ENCODE data around the gene NPRL2. TPM values are rescaled to one million over a fixed set of nuclear protein-coding genes. Genes with fewer than 3 reads are reported as not detected.
A peak's percentile ranks its signal among the peaks of the same experiment; 100 is the strongest.

The NPRL2 gene
- total and polyA plus RNA-seq, 2 of the 13 experiments (the other 11 are each of a cell fraction or from before 2014, with no cell fraction given), result 30.6 to 51.4 TPM

DNA sequence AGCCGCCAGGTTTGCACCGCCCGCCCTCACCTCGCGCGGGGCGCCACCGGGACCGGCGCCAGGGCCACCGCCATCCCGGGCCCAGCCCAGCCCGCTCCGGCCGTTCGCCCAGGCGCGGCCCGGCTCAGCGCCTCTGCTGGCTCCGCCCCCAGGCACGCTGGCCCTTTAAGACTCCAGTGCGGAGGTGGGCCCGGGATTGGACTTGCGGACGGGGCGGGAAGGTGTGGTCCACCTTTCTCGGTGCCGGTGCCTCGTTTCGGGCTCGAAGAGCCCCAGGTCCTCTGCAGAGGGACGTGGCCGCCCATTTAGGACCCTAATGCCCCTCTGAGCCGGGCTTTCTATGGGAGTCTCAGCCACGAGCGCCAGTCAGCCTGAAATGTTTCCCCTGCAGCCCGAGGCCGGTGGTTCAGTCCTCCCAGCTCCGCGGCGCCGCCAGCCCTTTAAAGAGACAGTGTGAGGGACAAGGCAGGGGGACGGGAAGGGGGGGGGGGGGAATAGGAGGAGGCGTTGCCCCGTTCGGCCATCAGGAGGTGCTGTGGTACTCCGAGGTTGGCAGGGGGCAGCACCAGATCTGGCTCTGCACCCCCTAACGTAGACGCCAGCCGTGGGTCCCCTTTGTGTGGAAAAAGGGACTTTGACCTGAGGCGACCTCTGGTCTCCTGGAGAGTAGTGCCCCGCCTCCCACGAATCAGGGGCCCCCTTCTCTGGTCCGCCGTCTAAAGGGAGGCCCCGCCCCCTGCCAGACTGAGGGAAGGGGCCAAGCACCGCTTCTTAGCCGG, 29.1 kb downstream of the NPRL2 start (continued):
- TF ChIP-seq PRDM10 (CRISPR knock-in tag; IDR thresholded peaks at IDR 0.05; ENCODE audit: low read depth) (peak; percentile 98), ZNF572 (CRISPR knock-in tag; IDR thresholded peaks at IDR 0.05) (no peak), CBX2 (IDR thresholded peaks at IDR 0.05; ENCODE audit: low read depth, low read length) (no peak), CBX2 (CRISPR knock-in tag; IDR thresholded peaks at IDR 0.05; ENCODE audit: low read depth) (no peak), ZNF274 (CRISPR knock-in tag; IDR thresholded peaks at IDR 0.05) (0 out of 2 replicates have a peak, but pooled peaks have one; percentile 26), ZFAT (CRISPR knock-in tag; conservative IDR thresholded peaks at IDR 0.05) (no peak), ZMYM3 (CRISPR knock-in tag; IDR thresholded peaks at IDR 0.05) (peak; percentile 61), AGO1 (IDR thresholded peaks at IDR 0.05; ENCODE audit: low read depth, low read length, poor library complexity, severe bottlenecking) (peak; percentile 18), ZNF558 (CRISPR knock-in tag; IDR thresholded peaks at IDR 0.05; ENCODE audit: borderline replicate concordance) (0 out of 2 replicates have a peak, but pooled peaks have one; percentile 66), HOMEZ (CRISPR knock-in tag; IDR thresholded peaks at IDR 0.05; ENCODE audit: low read depth) (no peak), ZFP36L1 (CRISPR knock-in tag; IDR thresholded peaks at IDR 0.05) (no peak), ZNF792 (CRISPR knock-in tag; IDR thresholded peaks at IDR 0.05) (no peak), ZNF180 (CRISPR knock-in tag; IDR thresholded peaks at IDR 0.05; ENCODE audit: borderline replicate concordance, low read depth) (no peak), NONO (IDR thresholded peaks at IDR 0.05) (peak; percentile 82; the same call in 1 of the 2 replicates), NONO (CRISPR knock-in tag; conservative IDR thresholded peaks at IDR 0.05) (peak; percentile 46), TEAD2 (CRISPR knock-in tag; IDR thresholded peaks at IDR 0.05) (no peak), MAX (IDR thresholded peaks at IDR 0.05) (peak; percentile 95), FOXJ3 (CRISPR knock-in tag; IDR thresholded peaks at IDR 0.05; ENCODE audit: borderline replicate concordance) (peak; percentile 59; the same call in 1 of the 2 replicates), NAIF1 (CRISPR knock-in tag; IDR thresholded peaks at IDR 0.05; ENCODE audit: borderline replicate concordance) (0 out of 2 replicates have a peak, but pooled peaks have one; percentile 59), ZNF143 (CRISPR knock-in tag; IDR thresholded peaks at IDR 0.05) (peak; percentile 6; the same call in 1 of the 2 replicates)
- TF ChIP-seq, protein P1, sequence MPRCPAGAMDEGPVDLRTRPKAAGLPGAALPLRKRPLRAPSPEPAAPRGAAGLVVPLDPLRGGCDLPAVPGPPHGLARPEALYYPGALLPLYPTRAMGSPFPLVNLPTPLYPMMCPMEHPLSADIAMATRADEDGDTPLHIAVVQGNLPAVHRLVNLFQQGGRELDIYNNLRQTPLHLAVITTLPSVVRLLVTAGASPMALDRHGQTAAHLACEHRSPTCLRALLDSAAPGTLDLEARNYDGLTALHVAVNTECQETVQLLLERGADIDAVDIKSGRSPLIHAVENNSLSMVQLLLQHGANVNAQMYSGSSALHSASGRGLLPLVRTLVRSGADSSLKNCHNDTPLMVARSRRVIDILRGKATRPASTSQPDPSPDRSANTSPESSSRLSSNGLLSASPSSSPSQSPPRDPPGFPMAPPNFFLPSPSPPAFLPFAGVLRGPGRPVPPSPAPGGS (CRISPR knock-in tag; IDR thresholded peaks at IDR 0.05), result 0 out of 2 replicates have a peak, but pooled peaks have one; percentile 49
- TF ChIP-seq, protein P2, sequence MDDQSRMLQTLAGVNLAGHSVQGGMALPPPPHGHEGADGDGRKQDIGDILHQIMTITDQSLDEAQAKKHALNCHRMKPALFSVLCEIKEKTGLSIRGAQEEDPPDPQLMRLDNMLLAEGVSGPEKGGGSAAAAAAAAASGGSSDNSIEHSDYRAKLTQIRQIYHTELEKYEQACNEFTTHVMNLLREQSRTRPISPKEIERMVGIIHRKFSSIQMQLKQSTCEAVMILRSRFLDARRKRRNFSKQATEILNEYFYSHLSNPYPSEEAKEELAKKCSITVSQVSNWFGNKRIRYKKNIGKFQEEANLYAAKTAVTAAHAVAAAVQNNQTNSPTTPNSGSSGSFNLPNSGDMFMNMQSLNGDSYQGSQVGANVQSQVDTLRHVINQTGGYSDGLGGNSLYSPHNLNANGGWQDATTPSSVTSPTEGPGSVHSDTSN (CRISPR knock-in tag; IDR thresholded peaks at IDR 0.05; ENCODE audit: borderline replicate concordance), result no peak

All from HepG2 (cell line).